SW 1271 (cell line): ENCODE results near the gene BPIFA1.

ENCODE experiments used
- DNase-seq, 2 experiments: peaks; one replicate each; lab custom pipeline; 2025; lab: John Stamatoyannopoulos, UW

The BPIFA1 gene

DNA sequence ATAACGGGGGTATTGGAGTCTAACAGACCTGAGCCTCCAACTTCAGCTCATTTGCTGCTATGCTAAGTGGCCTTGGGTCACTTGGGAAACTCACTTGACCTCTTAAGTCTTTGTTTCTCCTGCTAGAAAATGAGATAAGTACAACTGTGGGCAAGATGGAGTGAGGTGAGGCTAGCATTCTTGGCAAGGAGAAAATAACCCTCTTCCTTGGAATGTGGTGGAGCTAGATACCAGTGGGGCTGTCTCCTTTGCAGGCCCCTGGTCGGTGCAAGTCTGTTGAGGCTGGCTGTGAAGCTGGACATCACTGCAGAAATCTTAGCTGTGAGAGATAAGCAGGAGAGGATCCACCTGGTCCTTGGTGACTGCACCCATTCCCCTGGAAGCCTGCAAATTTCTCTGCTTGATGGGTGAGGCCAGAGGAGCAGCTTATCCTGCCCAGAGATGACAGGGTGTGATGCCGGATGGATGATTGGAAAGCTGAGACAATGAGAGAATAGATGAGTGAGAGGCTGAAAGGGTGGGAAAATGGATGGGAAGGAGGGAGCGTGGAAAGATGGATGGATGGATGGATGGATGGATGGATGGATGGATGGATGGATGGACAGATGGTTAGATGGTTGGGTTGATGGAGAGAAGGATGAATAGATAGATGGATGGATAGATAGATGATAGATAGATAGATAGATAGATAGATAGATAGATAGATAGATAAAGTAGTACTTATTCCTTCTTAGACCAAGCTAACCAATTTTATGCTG, 4.4 kb downstream of the BPIFA1 start:
- DNase-seq = no peak

DNA sequence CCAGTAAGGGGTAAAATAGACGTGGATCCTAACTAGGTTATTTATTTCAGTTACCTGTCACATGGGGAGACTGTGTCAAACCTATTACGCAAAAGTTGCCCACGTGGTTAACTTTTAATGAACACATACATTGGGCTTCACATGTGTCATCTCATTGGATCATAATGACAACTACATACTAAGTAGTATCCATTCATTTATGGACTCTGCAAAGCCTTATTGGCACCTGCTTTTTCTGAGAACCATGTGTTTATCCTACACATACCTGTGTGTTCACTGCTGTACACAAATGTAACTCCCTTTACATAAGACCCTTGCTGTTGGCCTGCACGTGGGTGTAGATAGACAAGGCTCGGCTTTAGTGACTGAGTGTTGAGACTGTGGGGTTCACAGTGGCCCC, 5.1 kb downstream of the BPIFA1 start:
- DNase-seq = no peak

DNA sequence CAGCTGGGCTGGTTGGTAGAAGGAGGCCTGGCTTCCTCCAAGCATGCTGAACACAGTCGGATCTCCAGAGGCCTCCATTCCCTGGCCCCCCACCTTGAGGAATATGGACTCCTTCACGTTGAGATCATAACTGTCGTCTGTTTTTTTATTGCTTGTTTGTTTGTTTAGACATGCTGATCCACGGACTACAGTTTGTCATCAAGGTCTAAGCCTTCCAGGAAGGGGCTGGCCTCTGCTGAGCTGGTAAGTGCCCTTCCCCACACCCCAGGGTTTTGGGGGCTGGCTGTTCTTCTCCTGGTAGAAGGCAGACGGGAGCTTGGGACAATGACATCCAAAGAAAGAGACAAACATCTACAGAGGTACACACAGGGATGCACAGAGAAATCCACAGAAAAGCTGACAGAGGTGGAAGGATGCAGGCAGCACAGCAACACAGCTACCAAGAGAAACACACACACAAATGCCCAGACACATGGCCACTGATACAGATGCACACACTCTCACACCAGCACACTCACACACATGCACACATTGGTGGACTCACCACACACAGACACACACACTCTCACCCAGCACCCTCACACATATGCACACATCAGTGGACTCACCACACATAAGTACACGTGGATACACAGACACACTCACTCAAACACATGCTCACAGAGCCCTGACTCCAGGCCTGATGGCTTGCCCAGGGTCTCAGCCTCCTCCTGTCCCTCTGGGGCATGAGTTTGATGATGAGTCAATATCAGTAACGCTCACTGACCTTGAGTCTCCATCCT, 6.7 kb downstream of the BPIFA1 start:
- DNase-seq = no peak

GRCh38 chr20:33246077-33246476, 10.3 kb downstream of the BPIFA1 start:
- no peak for DNase-seq

DNA sequence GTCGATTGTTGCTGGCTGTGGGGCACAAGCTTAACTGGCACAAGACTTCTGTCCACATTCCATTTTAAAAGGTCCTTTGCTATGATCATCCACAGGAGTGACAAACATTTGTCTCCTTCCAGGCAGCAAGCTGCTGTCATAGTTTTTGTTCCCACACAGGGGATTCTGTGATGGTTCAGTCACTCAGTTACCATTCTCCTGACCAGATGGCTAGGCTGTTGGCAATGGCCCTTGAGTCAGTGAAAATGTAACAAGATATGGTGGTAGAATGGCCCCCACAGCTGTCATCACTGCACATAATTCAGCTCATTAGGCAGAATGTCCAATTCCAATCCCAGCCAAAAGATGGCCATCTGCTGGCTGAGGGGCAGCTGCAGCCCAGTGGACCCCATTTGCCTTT, 13.7 kb downstream of the BPIFA1 start:
- no peak for DNase-seq

GRCh38 chr20:33250666-33251065, 14.9 kb downstream of the BPIFA1 start:
- DNase-seq = no peak

DNA sequence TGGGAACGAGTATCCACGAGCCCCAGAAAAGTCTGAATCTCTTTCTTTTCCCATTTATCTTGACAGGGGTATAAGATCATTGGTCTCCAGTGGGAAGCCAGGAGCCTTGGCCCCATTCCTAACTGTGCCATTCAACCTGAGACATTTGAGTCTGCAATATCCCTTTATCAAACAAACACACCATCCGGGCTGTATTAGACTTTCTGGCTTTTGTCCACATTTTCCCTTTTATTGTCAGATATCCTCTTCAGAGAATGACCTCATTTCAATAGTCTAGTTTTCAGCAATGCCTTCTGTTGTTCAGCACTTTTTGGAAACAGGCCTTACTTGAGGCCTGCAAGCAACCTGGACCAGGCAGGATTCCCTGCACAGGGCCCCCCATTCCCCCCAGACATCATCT, 15.7 kb downstream of the BPIFA1 start:
- no peak for DNase-seq

GRCh38 chr20:33252460-33252859, 16.7 kb downstream of the BPIFA1 start:
- no peak for DNase-seq

DNA sequence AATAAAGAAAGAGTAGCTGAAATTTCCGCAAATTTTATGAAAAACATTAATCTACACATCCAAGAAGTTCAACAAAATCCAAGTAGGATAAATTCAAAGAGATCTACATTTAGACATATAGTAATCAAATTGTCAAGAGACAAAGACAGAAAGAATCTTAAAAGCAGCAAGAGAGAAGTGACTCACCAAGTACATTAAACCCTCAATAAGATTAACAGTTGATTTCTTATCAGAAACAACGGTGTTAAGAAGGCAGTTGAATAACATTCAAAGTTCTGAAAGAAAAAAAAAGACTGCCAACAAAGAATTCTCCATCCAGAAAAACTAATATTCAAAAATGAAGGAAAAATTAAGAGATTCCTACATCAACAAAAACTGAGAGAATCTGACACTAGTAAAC, 19.2 kb downstream of the BPIFA1 start:
- DNase-seq = no peak

DNA sequence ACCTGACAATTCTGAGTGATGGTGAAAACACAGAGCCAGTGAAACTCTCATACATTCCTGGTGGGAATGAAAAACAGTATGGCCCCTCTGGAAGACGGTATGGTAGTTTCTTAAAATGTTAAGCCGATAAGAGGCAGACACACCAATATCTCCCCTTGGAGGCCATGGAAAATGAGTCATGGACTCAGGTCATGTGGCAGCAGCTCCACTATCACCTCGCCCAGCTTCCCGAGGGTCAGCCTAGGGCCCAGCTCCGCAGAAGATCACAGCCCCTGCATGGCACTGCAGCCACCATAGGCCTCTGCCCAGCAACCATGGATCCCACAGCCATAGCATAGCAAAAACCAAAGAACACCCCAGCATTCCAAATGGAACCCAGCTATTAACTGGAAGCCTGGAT, 21.4 kb downstream of the BPIFA1 start:
- DNase-seq = no peak

DNA sequence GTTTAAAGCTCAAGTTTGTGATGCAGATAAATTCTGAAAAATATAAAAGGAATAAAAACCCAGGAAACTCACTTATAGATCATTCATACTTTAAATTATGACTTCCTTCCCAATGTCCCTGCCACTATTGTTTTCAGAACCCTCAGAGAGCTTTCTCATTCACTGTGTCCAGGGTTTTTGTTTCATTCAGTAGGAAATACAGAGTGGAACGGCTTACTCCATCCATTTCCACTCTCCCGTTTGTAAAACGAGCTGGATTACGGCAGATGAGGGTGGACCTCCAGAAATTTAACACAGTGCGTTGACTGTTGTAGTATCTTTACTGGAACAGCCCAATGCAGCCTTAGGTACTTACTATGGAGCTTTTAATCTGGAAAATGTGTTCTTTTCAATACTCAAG, 23.6 kb downstream of the BPIFA1 start:
- DNase-seq = no peak

- DNase-seq = no peak
Measured at GRCh38 chr20:33261465-33261864, 25.7 kb downstream of the BPIFA1 start.

- peak; percentile 79 to 84 for DNase-seq
Measured at GRCh38 chr20:33262658-33263065, 26.9 kb downstream of the BPIFA1 start.

DNA sequence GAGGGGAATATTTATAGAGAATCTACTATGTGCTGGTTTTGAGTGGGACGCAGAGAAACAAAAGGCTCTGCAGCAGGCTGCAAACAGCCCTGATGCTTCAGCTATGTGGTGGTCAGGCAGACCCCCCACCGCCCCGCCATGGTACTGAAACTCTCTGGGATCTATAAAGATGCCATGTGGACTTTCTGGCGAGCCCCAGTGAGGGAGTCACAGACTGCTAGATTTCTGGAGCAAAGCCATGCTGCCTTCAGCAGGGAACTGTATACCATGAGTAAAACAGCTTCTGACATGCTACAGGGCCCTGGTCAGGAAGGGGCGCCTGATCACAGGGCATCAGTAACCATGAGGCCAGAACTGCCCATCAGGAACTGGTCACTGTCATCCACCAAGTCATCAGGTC, 28.0 kb downstream of the BPIFA1 start:
- no peak for DNase-seq

DNA sequence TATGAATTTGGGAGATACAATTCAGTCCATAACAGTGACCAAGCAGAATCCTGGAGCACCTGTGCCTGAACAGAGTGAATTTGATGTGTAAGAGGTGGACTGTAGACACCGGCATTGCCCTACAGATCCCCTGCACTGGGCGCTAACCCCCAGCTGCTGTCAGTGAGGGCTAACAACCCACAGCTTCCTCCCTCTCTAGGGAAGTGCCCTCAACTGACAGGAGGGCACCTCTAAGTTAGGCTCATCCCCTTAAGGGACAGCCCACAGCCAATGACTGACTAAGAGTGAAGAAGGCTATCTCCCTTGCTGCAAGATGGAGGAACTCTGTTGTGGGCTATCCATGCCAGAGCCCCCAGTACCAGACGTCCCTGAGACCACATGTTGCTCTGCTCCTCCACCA, 31.9 kb downstream of the BPIFA1 start:
- DNase-seq = no peak

DNA sequence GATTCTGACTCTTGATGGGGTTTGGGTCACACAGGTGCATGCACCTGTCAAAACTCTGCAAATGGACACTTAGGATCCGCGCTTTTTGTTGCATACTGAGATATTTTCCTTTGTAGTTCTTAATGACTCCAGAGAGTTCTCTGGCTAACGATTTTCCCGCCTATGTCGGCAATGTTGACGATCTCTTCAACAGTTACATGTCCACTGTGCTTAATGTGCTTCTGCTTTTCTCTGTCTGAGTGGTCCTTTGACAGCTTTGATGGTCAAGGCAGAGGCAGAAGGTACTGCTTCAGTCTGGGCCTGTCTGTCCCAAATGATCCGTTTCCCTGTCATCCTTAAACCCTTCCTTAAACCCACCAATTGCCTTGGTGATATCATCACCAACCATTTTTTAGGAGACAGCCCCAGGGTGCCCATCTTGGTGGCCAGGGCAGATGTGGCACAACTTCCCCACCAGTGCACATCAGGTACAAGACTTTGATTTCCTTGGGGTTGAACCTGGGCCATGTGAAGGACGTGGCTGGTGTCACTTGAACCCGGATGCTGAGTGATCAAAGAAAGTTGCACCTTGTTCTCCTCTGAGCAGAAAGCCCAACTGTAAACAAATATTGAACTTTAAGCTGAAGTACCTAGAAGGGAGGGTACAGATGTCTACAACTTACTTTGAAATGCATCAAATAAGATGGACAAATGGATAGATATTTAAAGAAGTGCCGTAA, 36.5 kb downstream of the BPIFA1 start:
- DNase-seq = no peak

DNA sequence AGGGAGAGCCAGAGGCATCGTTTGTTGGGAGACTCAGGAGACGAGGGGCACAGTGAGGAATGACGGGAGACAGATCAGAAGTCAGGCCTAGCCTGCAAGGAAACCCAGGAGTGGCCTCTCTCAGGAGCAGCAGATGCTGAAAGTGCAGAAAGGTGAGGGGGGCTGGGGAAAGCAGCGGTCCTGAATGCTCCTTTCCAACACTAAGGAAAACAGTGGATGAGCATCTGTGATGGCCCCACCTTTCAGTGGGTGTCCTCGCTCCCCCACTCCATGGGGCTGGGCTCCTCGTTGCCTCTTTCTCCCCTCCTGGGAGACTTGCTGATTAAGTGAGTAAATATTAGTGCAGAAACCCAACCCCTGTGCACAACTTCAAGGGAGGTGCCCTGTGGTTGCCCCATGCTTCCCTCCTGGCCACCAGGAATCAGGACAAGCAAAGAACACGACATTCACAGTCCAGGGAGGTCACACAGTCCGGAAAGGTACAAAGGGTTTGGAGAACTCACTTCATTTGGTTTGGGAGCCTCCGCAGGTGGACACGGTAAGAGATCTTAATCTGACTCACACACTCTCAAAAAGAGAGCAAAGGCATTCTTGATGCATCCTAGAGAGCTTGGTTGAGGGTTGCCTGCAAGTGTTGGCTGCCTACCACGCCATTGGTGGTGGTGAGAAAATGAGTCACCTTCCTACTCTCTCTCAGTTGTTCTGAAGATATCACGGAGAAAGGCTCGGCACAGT, 37.5 kb downstream of the BPIFA1 start:
- no peak for DNase-seq

- no peak for DNase-seq
Measured at GRCh38 chr20:33275215-33275614, 39.4 kb downstream of the BPIFA1 start.

GRCh38 chr20:33275871-33276270, 40.1 kb downstream of the BPIFA1 start:
- no peak for DNase-seq

GRCh38 chr20:33276303-33277113, 40.7 kb downstream of the BPIFA1 start:
- no peak for DNase-seq
